ELF-1 (cell line): ENCODE measurements around the gene DGKZ.

Experiments
- DNase-seq: peaks from one replicate; pipeline ENCODE4 v3.0.0-alpha.2; 2016; ENCODE audit warnings: low read depth, low spot score

DGKZ gene

GRCh38 chr11:46326813-46327416, 20.3 kb upstream of the DGKZ start:
- DNase-seq, result peak; percentile 14

- DNase-seq, result no peak
Measured at GRCh38 chr11:46327829-46328228, 19.4 kb upstream of the DGKZ start.

GRCh38 chr11:46330154-46330553, 17.1 kb upstream of the DGKZ start:
- no peak for DNase-seq

GRCh38 chr11:46330563-46331281, 16.5 kb upstream of the DGKZ start:
- DNase-seq, result peak; percentile 29

GRCh38 chr11:46331282-46331984, 15.8 kb upstream of the DGKZ start:
- no peak for DNase-seq

- no peak for DNase-seq
Measured at GRCh38 chr11:46332093-46332567, 15.1 kb upstream of the DGKZ start.

- peak; percentile 46 for DNase-seq
Measured at GRCh38 chr11:46332568-46333393, 14.5 kb upstream of the DGKZ start.

- DNase-seq, result peak; percentile 32
Measured at GRCh38 chr11:46333394-46333947, 13.8 kb upstream of the DGKZ start.

- DNase-seq, result no peak
Measured at GRCh38 chr11:46334211-46334610, 13.1 kb upstream of the DGKZ start.

- no peak for DNase-seq
Measured at GRCh38 chr11:46335271-46335670, 12.0 kb upstream of the DGKZ start.

- peak; percentile 14 for DNase-seq
Measured at GRCh38 chr11:46335890-46336562, 11.2 kb upstream of the DGKZ start.

- DNase-seq, result no peak
Measured at GRCh38 chr11:46336563-46337180, 10.6 kb upstream of the DGKZ start.

- no peak for DNase-seq
Measured at GRCh38 chr11:46337626-46338345, 9.5 kb upstream of the DGKZ start.

- no peak for DNase-seq
Measured at GRCh38 chr11:46338636-46338987, 8.7 kb upstream of the DGKZ start.

- peak; percentile 95 for DNase-seq
Measured at GRCh38 chr11:46338988-46339666, 8.1 kb upstream of the DGKZ start.

- DNase-seq, result peak; percentile 25
Measured at GRCh38 chr11:46339816-46340215, 7.4 kb upstream of the DGKZ start.

GRCh38 chr11:46341454-46341853, 5.8 kb upstream of the DGKZ start:
- no peak for DNase-seq

- DNase-seq, result no peak
Measured at GRCh38 chr11:46342239-46342638, 5.0 kb upstream of the DGKZ start.

GRCh38 chr11:46343520-46343919, 3.7 kb upstream of the DGKZ start:
- DNase-seq, result no peak
